Thyroid gland (tissue), 4 donors: ENCODE measurements around the gene RSBN1.

Experiments used
- CTCF ChIP-seq, 6 experiments: fragments of 200-600 bp in 3 of 6; fragments of 450-650 bp in 3 of 6; sonication (generic) in 3 of 6; IDR thresholded peaks; one replicate each; pipeline ENCODE4 v1.5.1; 2016 to 2019; ENCODE audit warnings: antibody characterized with exemption in 6 of 6, mild to moderate bottlenecking in 2 of 6, inconsistent platforms in 1 of 6, moderate library complexity in 1 of 6
- POLR2A ChIP-seq, 2 donors: fragments of 450-650 bp; IDR thresholded peaks; one replicate each; pipeline ENCODE4 v1.6.1; 2017; ENCODE audit warnings: antibody characterized with exemption in 2 of 2, mild to moderate bottlenecking in 2 of 2, moderate library complexity in 1 of 2

GRCh38 chr1:113751516-113751915, 60.8 kb downstream of the RSBN1 start:
- no peak for TF ChIP-seq CTCF (IDR thresholded peaks at IDR 0.05)
- no peak for TF ChIP-seq POLR2A (IDR thresholded peaks at IDR 0.05)
